GM12878 (cell line): ENCODE results near the gene RAPH1. TPM values are rescaled to one million over a fixed set of nuclear protein-coding genes. Genes with fewer than 3 reads are reported as not detected.

Experiments
- ATAC-seq: fragments of 200-7000 bp; cut with Tn5 transposase; 3 replicates; pipeline ENCODE4 v1.9.1; 2020; ENCODE audit warnings: mild to moderate bottlenecking, moderate library complexity
- BruUV-seq: library from RNA; stranded (reverse); fragments of 400-500 nt; replicated peaks from 2 replicates; lab custom pipeline; 2021; lab: Mats Ljungman, UMichigan
- CTCF ChIA-PET: fragments of 300-600 bp; sonication (Branson Sonifier 250); formaldehyde crosslinking; extraction: SDS; loops from one replicate; lab custom pipeline; 2021; ENCODE audit warnings: inconsistent platforms; lab: Yijun Ruan, JAX
- POLR2A ChIA-PET: fragments of 350-600 bp; formaldehyde crosslinking; extraction: SDS; loops from one replicate; lab custom pipeline; 2021; ENCODE audit warnings: inconsistent platforms; lab: Charles Lee
- RAD21 ChIA-PET: fragments of 300-600 bp; sonication (Branson Sonifier 250); formaldehyde crosslinking; loops from one replicate; lab custom pipeline; 2023; ENCODE audit warnings: antibody characterized with exemption; ENCODE audit not compliant: unreplicated experiment; lab: Charles Lee
- SMC1A ChIA-PET: fragments of 300-600 bp; sonication (Branson Sonifier 250); formaldehyde crosslinking; loops from one replicate; lab custom pipeline; 2023; ENCODE audit not compliant: unreplicated experiment, uncharacterized antibody; lab: Charles Lee
- DNase-seq: peaks from one replicate; pipeline ENCODE4 v3.0.0-alpha.2; 2011; ENCODE audit warnings: low read depth, low spot score
- FAIRE-seq: peaks from 3 replicates; lab custom pipeline; 2011; peaks lifted over from hg19 to GRCh38; lab: Jason Lieb, UNC
- H2AFZ ChIP-seq: 2 replicates; pipeline ENCODE4 v1.6.0; 2011; ENCODE audit warnings: low read depth, low read length, control low read depth; ENCODE audit not compliant: control insufficient read depth
- H3K27ac ChIP-seq: 2 replicates; pipeline ENCODE4 v1.5.1; 2011; ENCODE audit warnings: control low read depth; ENCODE audit not compliant: control insufficient read depth, insufficient read depth
- H3K27me3 ChIP-seq, 2 experiments: replicated peaks in 1 of 2; 2 replicates each; pipeline versions ENCODE4 v1.6.0 to v1.6.1; 2011; ENCODE audit warnings: low read length in 1 of 2; ENCODE audit not compliant: control insufficient read depth in 2 of 2, insufficient read depth in 2 of 2
- H3K36me3 ChIP-seq, 2 experiments: 2 replicates each; pipeline ENCODE4 v1.5.1; 2011; ENCODE audit warnings: low read length in 1 of 2; ENCODE audit not compliant: control insufficient read depth in 2 of 2, insufficient read depth in 2 of 2
- H3K4me1 ChIP-seq: 2 replicates; pipeline ENCODE4 v1.6.1; 2011; ENCODE audit warnings: mild to moderate bottlenecking, low read length, moderate library complexity, mixed read lengths; ENCODE audit not compliant: control insufficient read depth, insufficient read depth
- H3K4me2 ChIP-seq: 2 replicates; pipeline ENCODE4 v1.6.0; 2011; ENCODE audit warnings: control low read depth; ENCODE audit not compliant: control insufficient read depth, insufficient read depth
- H3K4me3 ChIP-seq: fragments of 200-600 bp; sonication (generic); 2 replicates; pipeline ENCODE4 v1.5.1; 2016
- H3K79me2 ChIP-seq: 2 replicates; pipeline ENCODE4 v1.6.0; 2011; ENCODE audit warnings: low read length; ENCODE audit not compliant: control insufficient read depth, insufficient read depth
- H3K9ac ChIP-seq: 2 replicates; pipeline ENCODE4 v1.8.0; 2011; ENCODE audit warnings: low read length, control low read depth, mixed read lengths; ENCODE audit not compliant: control insufficient read depth, insufficient read depth
- H3K9me3 ChIP-seq: replicated peaks from 3 replicates; pipeline ENCODE4 v1.5.1; 2011; ENCODE audit warnings: mild to moderate bottlenecking, low read length; ENCODE audit not compliant: control insufficient read depth, insufficient read depth
- H4K20me1 ChIP-seq: 2 replicates; pipeline ENCODE4 v1.6.0; 2011; ENCODE audit not compliant: control insufficient read depth, insufficient read depth
- BACH1 ChIP-seq: fragments of 450-650 bp; IDR thresholded peaks from 2 replicates; pipeline ENCODE4 v1.6.1; 2017; ENCODE audit warnings: mild to moderate bottlenecking, borderline replicate concordance
- BCL3 ChIP-seq: IDR thresholded peaks from 2 replicates; pipeline ENCODE4 v1.6.1; 2011; ENCODE audit warnings: borderline replicate concordance, low read depth, mild to moderate bottlenecking, moderate library complexity, low read length; ENCODE audit not compliant: insufficient read depth, poor library complexity, severe bottlenecking
- GATAD2B ChIP-seq: fragments of 450-650 bp; conservative IDR thresholded peaks from 2 replicates; pipeline ENCODE4 v1.6.1; 2017; ENCODE audit warnings: low read depth, mild to moderate bottlenecking, moderate library complexity
- HDAC2 ChIP-seq: fragments of 200-600 bp; sonication (generic); IDR thresholded peaks from 2 replicates; pipeline ENCODE4 v1.6.1; 2017
- KLF5 ChIP-seq: fragments of 450-650 bp; IDR thresholded peaks from 2 replicates; pipeline ENCODE4 v1.6.1; 2014; ENCODE audit warnings: mild to moderate bottlenecking; ENCODE audit not compliant: partially characterized antibody
- MEF2B ChIP-seq: fragments of 450-650 bp; IDR thresholded peaks from 2 replicates; pipeline ENCODE4 v1.6.1; 2018; ENCODE audit warnings: mild to moderate bottlenecking, moderate library complexity; ENCODE audit not compliant: partially characterized antibody, poor library complexity, severe bottlenecking
- NR2F1 ChIP-seq: fragments of 450-650 bp; conservative IDR thresholded peaks from 2 replicates; pipeline ENCODE4 v1.6.1; 2017; ENCODE audit warnings: mild to moderate bottlenecking
- PAX8 ChIP-seq: fragments of 450-650 bp; IDR thresholded peaks from 2 replicates; pipeline ENCODE4 v1.6.1; 2017; ENCODE audit warnings: mild to moderate bottlenecking, moderate library complexity
- POU2F2 ChIP-seq: IDR thresholded peaks from 3 replicates; pipeline ENCODE4 v1.6.1; 2011; ENCODE audit warnings: low read depth, mild to moderate bottlenecking, low read length, borderline replicate concordance
- SIX5 ChIP-seq: IDR thresholded peaks from 2 replicates; pipeline ENCODE4 v1.6.1; 2011; ENCODE audit warnings: mild to moderate bottlenecking, low read depth, low read length, moderate library complexity; ENCODE audit not compliant: severe bottlenecking
- SMC3 ChIP-seq: IDR thresholded peaks from 2 replicates; pipeline ENCODE4 v1.6.1; 2011; ENCODE audit warnings: low read length, improper control_type of control experiment, borderline replicate concordance
- SREBF2 ChIP-seq: IDR thresholded peaks from 2 replicates; pipeline ENCODE4 v1.6.1; 2012; ENCODE audit warnings: mild to moderate bottlenecking, low read length
- SUPT20H ChIP-seq: IDR thresholded peaks from 2 replicates; pipeline ENCODE4 v1.6.1; 2011; ENCODE audit warnings: low read depth, mild to moderate bottlenecking, low read length, moderate library complexity, borderline replicate concordance; ENCODE audit not compliant: control insufficient read depth
- TCF3 ChIP-seq: IDR thresholded peaks from 2 replicates; pipeline ENCODE4 v1.6.1; 2012; ENCODE audit warnings: low read depth, mild to moderate bottlenecking, low read length, borderline replicate concordance; ENCODE audit not compliant: insufficient read depth
- ZNF217 ChIP-seq: fragments of 450-650 bp; IDR thresholded peaks from 2 replicates; pipeline ENCODE4 v1.6.1; 2017; ENCODE audit warnings: antibody characterized with exemption, mild to moderate bottlenecking
- ZNF592 ChIP-seq: fragments of 450-650 bp; IDR thresholded peaks from 2 replicates; pipeline ENCODE4 v1.6.1; 2017; ENCODE audit warnings: mild to moderate bottlenecking, moderate library complexity
- WGBS: methylation state at CpG from one replicate; pipeline ENCODE4 v1.1.6; 2016; ENCODE audit warnings: low lambda C conversion rate; ENCODE audit not compliant: insufficient replicate concordance, insufficient coverage; ENCODE audit errors: missing lambda C conversion rate; 5-methylcytosine and 5-hydroxymethylcytosine counted together
- in situ Hi-C: fragments of 300-500 bp; cut with MboI; formaldehyde crosslinking; loops from 9 replicates; pipeline ENCODE4 v1.14.3; 2018; ENCODE audit warnings: mixed read lengths
- intact Hi-C: fragments of 100-400 bp; cut with micrococcal nuclease; formaldehyde crosslinking; loops from one replicate; pipeline ENCODE4 v1.14.2; 2022; ENCODE audit not compliant: unreplicated experiment
- polyA plus RNA-seq, 11 experiments: library from polyadenylated mRNA; depleted of rRNA in 4 of 11; unstranded in 6 of 11; stranded (reverse) in 5 of 11; fragments of >200 nt; fragmentation: Nextera tagmentation in 4 of 11; fragmentation: Illumina TruSeq in 1 of 11; extraction: Ambion mirVana in 4 of 11; extraction: Trizol in 1 of 11; gene quantifications; 1 replicate in 1 of 11; 2 replicates in 10 of 11; pipeline versions ENCODE4 v1.2.1 to v1.2.3, GENCODE V29; 2011 to 2016; ENCODE audit warnings: inconsistent platforms in 2 of 11, missing spikeins in 2 of 11, low read depth in 1 of 11
- total RNA-seq, 4 experiments: library from RNA; depleted of rRNA in 3 of 4; stranded (reverse); fragments of >200 nt in 3 of 4; fragmentation: Illumina TruSeq in 1 of 4; extraction: Trizol in 1 of 4; gene quantifications; 2 replicates each; pipeline versions ENCODE4 v1.2.1 to v1.2.3, GENCODE V29; 2013 to 2021
- TF ChIP-seq, protein P1 (sequence below): fragments of 150-350 bp; IDR thresholded peaks from 2 replicates; pipeline ENCODE4 v1.6.1; 2016; ENCODE audit warnings: low read depth, low read length

RAPH1 gene
- total and polyA plus RNA-seq, 10 of the 15 experiments (the other 5 are each of a cell fraction or from before 2014, with no cell fraction given), result 0.09 to 0.90 (median 0.21) TPM; not detected in 7

DNA sequence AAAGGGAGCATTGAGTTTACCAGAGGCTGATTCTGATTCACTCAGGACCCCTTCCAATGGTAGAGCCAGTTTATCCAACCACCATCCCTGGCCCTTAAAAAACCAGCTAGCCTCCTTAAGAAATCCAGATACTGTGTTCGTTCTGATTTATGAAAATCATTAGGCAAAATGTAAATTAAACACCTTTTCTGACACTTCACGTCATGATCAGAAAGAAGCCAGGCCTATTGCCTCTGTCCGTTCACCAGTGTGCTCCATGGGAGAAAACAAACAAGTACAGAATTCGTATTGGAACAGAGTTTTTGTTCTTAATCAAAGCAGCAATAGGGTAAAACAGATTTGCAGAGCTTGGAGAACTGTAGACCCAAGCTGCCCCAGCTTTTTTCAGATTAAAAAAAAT lies 31.1 kb upstream of the RAPH1 start:
- FAIRE-seq (no peak), DNase-seq (no peak), ATAC-seq (no peak)
- Histone ChIP-seq H3K27me3 (peaks cover 2 to 7% of the 10 kb centered on the region in 2 experiments; a peak in 3 of 4 replicates), H3K4me3 (no peak overlapping the region), H3K9ac (no peak overlapping the region), H3K36me3 (no peaks in the 10 kb centered on the region), H3K4me2 (no peak overlapping the region), H4K20me1 (no peaks in the 10 kb centered on the region), H3K4me1 (no peaks in the 10 kb centered on the region), H3K9me3 (no peaks in the 10 kb centered on the region), H3K79me2 (no peaks in the 10 kb centered on the region), H2AFZ (no peak overlapping the region), H3K27ac (no peak overlapping the region)
- RAD21 ChIA-PET, result no interaction called here
- BruUV-seq, result no TSS peak
- SMC1A ChIA-PET, result interaction anchor here (2.0 kb wide), 1 partner anchor 8 kb away, joined by 5 read pairs; no protein-coding TSS in a partner anchor
- in situ Hi-C loops (no loop called here), intact Hi-C loops (no loop called here)
- 21% methylated on average over 4 of the region's 4 CpGs for WGBS
- POLR2A ChIA-PET, result no interaction called here
- CTCF ChIA-PET, result no interaction called here
- TF ChIP-seq KLF5 (no peak), NR2F1 (no peak), SREBF2 (no peak), TCF3 (no peak), BACH1 (no peak), GATAD2B (no peak), MEF2B (no peak), POU2F2 (no peak), SIX5 (no peak), BCL3 (no peak), SUPT20H (no peak), SMC3 (no peak), ZNF217 (no peak), PAX8 (no peak), HDAC2 (no peak), ZNF592 (no peak)
- TF ChIP-seq, protein P1, sequence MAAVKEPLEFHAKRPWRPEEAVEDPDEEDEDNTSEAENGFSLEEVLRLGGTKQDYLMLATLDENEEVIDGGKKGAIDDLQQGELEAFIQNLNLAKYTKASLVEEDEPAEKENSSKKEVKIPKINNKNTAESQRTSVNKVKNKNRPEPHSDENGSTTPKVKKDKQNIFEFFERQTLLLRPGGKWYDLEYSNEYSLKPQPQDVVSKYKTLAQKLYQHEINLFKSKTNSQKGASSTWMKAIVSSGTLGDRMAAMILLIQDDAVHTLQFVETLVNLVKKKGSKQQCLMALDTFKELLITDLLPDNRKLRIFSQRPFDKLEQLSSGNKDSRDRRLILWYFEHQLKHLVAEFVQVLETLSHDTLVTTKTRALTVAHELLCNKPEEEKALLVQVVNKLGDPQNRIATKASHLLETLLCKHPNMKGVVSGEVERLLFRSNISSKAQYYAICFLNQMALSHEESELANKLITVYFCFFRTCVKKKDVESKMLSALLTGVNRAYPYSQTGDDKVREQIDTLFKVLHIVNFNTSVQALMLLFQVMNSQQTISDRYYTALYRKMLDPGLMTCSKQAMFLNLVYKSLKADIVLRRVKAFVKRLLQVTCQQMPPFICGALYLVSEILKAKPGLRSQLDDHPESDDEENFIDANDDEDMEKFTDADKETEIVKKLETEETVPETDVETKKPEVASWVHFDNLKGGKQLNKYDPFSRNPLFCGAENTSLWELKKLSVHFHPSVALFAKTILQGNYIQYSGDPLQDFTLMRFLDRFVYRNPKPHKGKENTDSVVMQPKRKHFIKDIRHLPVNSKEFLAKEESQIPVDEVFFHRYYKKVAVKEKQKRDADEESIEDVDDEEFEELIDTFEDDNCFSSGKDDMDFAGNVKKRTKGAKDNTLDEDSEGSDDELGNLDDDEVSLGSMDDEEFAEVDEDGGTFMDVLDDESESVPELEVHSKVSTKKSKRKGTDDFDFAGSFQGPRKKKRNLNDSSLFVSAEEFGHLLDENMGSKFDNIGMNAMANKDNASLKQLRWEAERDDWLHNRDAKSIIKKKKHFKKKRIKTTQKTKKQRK, result no peak
